ENCODE measurements around the gene PKNOX1.
"Not testable (repeated sequence)": the region's sequence is repeated elsewhere in the genome, so short reads cannot be mapped to it uniquely, and the experiment has no call there.

The PKNOX1 gene

DNA sequence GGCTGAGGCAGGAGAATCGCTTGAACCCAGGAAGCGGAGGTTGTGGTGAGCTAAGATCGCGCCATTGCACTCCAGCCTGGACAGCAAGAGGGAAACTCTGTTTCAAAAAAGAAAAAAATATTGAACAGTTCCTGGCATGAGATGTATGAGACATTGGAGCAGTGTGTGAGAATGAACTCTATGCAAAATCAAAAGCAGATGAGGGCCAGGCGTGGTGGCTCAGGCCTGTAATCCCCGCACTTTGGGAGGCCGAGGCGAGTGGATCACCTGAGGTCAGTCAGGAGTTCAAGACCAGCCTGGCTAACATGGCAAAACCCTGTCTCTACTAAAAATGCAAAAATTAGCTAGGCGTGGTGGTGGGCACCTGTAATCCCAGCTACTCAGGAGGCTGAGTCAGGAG is 6.7 kb upstream of the PKNOX1 start:
- in situ Hi-C loops (cut with MboI; ENCODE audit: low sequenced_read_pairs): not testable (repeated sequence)

DNA sequence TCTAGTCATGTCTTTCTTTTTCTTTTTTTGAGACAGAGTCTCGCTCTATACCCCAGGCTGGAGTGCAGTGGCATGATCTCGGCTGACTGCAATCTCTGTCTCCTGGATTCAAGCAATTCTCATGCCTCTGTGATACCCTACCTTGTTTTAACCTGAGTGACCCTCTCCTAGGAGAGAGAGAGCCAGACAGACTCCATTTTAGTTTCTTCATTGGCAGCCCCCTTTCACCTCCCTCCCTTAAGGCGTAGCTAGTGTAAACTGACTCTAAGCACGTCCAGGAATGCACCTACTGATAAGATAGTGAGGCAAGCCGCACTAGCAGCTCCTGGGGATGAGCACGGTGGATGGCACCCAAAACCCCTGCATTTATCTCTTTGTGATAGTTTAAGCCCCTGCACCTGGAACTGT is 5.2 kb upstream of the PKNOX1 start:
- Histone ChIP-seq H3K9me3 (no peaks in the 10 kb centered on the region), H3K36me3 (replicated peaks) (no peaks in the 10 kb centered on the region), H3K27me3 (ENCODE audit: low read depth) (no peaks in the 10 kb centered on the region), H3K4me1 (peaks cover 5% of the 10 kb centered on the region), H3K4me3 (no peak overlapping the region)
- in situ Hi-C loops (cut with MboI; ENCODE audit: low sequenced_read_pairs): no loop called here
- no peak for DNase-seq (ENCODE audit: low spot score in 2 of 2)

More for the DNA sequence above, 6.7 kb upstream of the PKNOX1 start:
- H3K4me1 ChIP-seq; H3K27me3 ChIP-seq (ENCODE audit: low read depth); DNase-seq (ENCODE audit: low spot score in 2 of 2); H3K36me3 ChIP-seq (replicated peaks); H3K4me3 ChIP-seq; H3K9me3 ChIP-seq: not testable (repeated sequence)

DNA sequence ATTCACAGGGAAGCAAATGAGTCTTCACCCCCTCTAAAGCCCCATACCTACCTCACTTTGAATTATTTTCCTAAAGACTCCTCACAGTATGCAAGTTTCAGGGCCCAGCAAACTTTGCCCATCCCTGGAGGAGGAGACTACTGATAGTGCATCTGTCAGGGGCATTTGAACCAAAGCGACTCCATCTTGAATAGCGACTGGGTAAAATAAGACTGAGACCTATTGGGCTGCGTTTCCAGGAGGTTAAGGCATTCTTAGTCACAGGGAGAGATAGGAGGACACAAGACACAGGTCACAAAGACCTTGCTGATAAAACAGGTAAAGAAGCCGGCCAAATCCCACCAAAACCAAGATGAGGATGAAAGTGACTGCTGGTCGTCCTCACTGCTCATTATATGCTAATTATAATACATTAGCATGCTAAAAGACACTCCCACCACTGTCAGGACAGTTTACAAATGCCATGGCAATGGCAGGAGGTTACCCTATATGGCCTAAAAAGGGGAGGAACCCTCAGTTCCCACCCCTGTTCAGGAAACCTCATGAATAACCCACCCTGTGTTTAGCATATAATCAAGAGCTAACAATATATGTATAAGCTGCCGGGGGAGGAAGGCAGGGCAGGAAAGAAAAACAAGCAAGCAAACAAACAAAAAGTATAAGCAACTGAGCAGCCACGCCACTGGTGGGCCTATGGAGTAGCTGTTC is 3.3 kb upstream of the PKNOX1 start:
- no peak for DNase-seq (ENCODE audit: low spot score in 2 of 2)

DNA sequence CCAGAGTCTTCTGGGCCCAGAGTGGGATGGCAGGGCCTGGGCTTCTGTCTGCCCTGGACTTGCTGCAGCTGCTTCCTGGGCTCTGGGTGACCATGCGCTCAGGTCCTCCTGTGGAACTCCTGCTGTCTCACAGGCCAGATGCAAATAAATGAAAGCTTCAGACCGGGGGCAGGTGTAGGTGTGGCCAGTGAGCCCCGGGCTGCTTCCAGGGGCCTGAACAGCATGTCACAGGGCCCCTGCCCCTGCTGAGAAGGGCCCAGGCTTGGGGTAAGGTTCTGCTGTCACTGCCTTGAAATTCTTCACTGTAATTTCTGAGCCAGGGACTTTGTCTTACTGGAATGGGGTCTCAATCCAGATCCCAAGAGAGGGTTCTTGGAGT is 2.5 kb upstream of the PKNOX1 start:
- peaks cover 3% of the 10 kb centered on the region for H3K9me3 ChIP-seq
- H3K4me1 ChIP-seq: peaks cover 13% of the 10 kb centered on the region
- in situ Hi-C loops (cut with MboI; ENCODE audit: low sequenced_read_pairs): no loop called here
- no peak for DNase-seq (ENCODE audit: low spot score in 2 of 2)
- H3K4me3 ChIP-seq: no peak overlapping the region
- no peaks in the 10 kb centered on the region for H3K27me3 ChIP-seq (ENCODE audit: low read depth)
- H3K36me3 ChIP-seq (replicated peaks): peaks cover 9% of the 10 kb centered on the region

More for the DNA sequence above, 3.3 kb upstream of the PKNOX1 start:
- peaks cover 9% of the 10 kb centered on the region for H3K4me1 ChIP-seq
- in situ Hi-C loops (cut with MboI; ENCODE audit: low sequenced_read_pairs): no loop called here
- H3K27me3 ChIP-seq (ENCODE audit: low read depth): no peaks in the 10 kb centered on the region
- H3K4me3 ChIP-seq: no peak overlapping the region
- peaks cover 3% of the 10 kb centered on the region; the same call in 1 of the 2 replicates for H3K36me3 ChIP-seq (replicated peaks)
- H3K9me3 ChIP-seq: no peaks in the 10 kb centered on the region

DNA sequence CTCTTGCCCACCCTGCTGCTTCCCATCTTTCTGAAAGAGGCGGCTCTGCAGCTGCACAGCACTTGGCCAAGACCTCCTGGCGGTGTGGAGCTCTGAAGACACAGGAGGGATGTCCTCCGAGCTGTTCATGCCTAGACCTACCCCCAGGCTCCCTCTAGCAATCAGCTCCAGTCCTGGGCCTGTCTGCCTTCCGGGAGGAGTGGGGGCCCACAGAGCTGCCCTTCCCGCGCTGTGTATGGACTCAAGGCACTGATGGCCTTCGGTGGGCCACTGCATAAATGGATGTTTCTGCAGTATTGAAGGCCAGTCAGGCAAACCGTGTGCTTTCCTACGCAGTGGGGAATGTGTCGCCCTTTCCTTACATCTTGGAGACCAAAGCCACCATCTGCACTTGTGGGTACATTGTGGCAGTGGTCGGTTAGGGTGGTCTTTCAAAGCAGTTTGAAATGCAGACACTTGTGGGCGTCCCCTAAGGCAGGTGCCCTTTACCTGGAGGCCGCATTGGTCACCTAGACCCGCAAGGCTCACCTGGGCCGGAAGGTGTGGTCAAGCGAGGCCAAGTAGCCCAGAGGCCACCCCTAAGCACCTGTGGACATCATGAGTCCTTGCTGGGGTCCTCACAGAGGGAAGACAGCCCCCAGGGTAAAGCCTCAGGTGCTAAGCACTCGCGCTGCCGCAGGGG is 912 bp upstream of the PKNOX1 start:
- peak overlapping the region; percentile 34 for H3K4me3 ChIP-seq
- peaks cover 13% of the 10 kb centered on the region for H3K4me1 ChIP-seq
- H3K9me3 ChIP-seq: peaks cover 6% of the 10 kb centered on the region
- no peak for DNase-seq (ENCODE audit: low spot score in 2 of 2)
- peaks cover 9% of the 10 kb centered on the region for H3K36me3 ChIP-seq (replicated peaks)
- in situ Hi-C loops (cut with MboI; ENCODE audit: low sequenced_read_pairs): no loop called here
- H3K27me3 ChIP-seq (ENCODE audit: low read depth): no peaks in the 10 kb centered on the region

DNA sequence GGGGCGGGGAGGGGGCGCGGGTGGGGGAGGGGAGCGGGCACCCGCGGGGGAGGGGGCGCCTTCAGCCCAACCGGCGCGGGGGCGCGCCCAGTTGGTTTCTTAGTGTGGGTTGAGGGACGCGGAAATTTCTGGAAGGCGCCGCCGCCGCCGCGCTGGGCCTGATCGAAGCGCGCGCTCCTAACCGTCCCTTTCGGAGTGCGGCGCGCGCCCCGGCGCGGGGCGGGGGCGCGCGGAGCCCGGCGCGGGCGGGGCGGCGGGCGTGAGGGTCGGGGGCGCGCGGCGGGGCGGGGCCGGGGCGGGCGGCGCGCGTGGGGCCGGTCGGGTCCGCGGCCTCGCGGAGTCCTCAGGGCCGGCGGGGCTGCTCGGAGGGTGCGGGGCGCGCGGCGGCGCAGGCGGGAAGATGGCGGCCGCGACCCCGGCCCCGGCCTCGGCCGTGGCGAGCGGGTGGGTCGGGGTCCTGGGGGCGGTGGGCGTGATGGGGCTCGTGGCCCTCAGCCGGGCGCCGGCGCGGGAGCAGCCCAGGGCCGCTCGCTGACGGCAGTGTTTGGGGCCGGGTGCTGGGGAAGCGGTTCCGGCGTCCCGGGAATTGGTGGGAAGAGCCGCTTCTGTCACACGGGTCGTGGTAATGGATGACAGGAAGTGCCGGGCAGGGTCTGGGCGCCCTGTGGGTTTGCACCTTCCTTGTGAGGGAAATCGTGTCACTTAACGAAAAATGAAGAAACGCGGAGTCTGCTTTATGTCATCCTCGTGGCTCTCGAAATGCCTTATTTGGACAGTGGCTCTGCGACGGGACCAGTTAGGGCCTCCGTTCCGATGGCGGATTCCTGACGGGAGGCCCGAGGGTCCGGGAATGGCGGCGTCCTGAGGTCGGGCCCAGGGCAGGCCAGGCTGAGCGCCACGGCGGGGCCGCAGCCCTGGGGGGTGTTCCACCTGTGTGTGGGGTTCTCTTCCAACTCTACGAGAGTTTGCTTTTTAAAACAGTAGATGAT is 764 bp downstream of the PKNOX1 start:
- no peaks in the 10 kb centered on the region for H3K27me3 ChIP-seq (ENCODE audit: low read depth)
- H3K36me3 ChIP-seq (replicated peaks): peaks cover 9% of the 10 kb centered on the region
- peaks cover 13% of the 10 kb centered on the region for H3K4me1 ChIP-seq
- peak overlapping the region; percentile 64 for H3K4me3 ChIP-seq
- peaks cover 6% of the 10 kb centered on the region for H3K9me3 ChIP-seq
- peak in 1 of 2 experiments; percentile 68 for DNase-seq (ENCODE audit: low spot score in 2 of 2)
- in situ Hi-C loops (cut with MboI; ENCODE audit: low sequenced_read_pairs): no loop called here

DNA sequence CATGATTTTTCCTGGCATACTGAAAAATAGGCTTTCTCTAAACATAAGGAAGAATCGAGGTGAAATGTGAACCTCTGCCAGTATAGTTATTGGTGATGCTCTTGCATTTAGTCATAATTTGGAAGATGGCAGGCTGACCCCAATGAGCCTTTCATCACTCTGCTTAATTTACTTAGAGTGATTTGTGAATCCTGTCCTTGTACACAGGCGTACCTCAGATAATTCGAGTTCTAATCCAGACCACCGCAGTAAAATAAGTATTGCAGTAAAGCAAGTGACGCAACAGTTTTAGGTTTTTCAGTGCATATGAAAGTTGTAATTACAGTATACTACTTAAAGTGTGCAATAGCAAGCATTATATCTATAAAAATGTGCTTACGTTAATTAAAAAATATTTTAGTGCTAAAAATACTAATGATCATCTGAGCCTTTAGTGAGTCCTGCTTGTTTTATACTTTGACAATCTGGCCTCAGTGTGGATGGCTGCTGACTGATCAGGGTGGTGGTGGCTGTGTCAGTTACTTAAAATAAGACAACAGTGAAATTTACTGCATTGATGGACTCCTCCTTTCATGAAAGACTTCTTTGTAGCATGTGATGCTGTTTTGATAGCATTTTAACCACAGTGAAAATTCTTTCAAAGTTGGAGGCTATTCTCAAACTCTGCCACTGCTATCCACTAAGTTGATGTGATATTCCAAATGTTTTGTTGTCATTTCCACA is 1.7 kb downstream of the PKNOX1 start:
- Histone ChIP-seq H3K9me3 (peaks cover 6% of the 10 kb centered on the region), H3K4me3 (peak overlapping the region; percentile 64), H3K4me1 (peaks cover 13% of the 10 kb centered on the region), H3K27me3 (ENCODE audit: low read depth) (no peaks in the 10 kb centered on the region), H3K36me3 (replicated peaks) (peaks cover 9% of the 10 kb centered on the region)
- in situ Hi-C loops (cut with MboI; ENCODE audit: low sequenced_read_pairs): no loop called here
- DNase-seq (ENCODE audit: low spot score in 2 of 2): no peak

DNA sequence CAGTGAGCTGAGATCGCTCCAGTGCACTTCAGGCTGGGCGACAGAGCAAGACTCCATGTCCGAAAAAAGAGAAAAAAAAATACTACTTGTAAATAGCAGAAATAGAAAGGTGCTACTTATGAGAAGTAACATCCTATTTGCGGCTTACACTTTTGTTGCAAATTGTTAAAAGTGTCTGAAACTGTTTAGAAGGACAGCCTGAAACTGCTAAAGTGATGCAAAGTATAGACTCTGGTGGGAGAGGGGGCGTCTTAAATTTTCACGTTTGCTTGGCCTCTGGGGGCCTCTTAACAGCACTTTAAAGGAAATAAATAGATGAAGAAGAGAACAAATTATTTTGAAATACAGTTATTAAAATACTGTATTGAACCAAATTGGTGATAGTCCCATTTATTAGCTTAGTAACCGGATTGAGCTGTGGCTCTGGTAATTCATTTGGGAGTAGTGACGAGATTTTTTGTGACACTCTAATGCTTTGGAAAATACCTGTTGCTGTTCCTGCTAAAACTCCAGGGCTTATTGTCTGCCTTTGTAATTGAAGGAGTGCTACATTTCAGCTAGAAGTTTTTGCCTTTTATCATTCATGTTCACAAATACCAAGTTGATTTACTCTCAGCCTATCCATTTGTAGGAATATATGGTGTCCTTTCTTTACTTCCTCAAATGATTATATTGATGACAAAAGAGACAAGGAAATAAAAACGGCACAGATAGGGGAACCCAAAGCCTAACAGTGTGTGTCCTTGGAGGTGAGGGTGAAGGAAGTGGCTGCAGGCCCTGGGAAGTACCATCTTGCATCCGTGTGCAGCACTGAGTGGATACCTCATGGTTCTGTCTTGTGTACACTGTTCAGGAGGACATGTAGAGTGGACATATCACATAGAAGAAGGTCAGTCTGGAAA is 6.2 kb downstream of the PKNOX1 start:
- Histone ChIP-seq H3K4me3 (no peak overlapping the region), H3K36me3 (replicated peaks) (peaks cover 7% of the 10 kb centered on the region), H3K4me1 (peaks cover 14% of the 10 kb centered on the region), H3K27me3 (ENCODE audit: low read depth) (no peaks in the 10 kb centered on the region), H3K9me3 (peaks cover 6% of the 10 kb centered on the region)
- in situ Hi-C loops (cut with MboI; ENCODE audit: low sequenced_read_pairs): no loop called here
- no peak for DNase-seq (ENCODE audit: low spot score in 2 of 2)

DNA sequence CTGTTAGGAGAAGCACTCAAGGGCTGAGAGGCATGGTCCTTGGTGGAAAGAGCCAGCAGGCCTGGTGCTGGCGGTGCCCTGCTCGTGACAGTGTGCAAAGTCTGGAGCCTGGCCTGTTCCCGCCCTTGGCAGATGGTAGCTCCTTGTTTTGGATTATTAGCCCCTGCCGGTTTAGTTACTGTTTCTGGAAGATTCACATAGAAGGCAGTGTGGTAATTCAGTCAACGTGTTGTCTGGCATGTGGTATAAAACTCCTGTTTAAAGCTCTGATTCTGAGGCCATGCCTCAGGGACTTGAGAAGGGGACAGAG is 6.8 kb downstream of the PKNOX1 start:
- no peak for DNase-seq (ENCODE audit: low spot score in 2 of 2)
- Histone ChIP-seq H3K27me3 (ENCODE audit: low read depth) (no peaks in the 10 kb centered on the region), H3K9me3 (peaks cover 6% of the 10 kb centered on the region), H3K4me1 (peaks cover 9% of the 10 kb centered on the region), H3K4me3 (no peak overlapping the region), H3K36me3 (replicated peaks) (peaks cover 6% of the 10 kb centered on the region)
- in situ Hi-C loops (cut with MboI; ENCODE audit: low sequenced_read_pairs): no loop called here

DNA sequence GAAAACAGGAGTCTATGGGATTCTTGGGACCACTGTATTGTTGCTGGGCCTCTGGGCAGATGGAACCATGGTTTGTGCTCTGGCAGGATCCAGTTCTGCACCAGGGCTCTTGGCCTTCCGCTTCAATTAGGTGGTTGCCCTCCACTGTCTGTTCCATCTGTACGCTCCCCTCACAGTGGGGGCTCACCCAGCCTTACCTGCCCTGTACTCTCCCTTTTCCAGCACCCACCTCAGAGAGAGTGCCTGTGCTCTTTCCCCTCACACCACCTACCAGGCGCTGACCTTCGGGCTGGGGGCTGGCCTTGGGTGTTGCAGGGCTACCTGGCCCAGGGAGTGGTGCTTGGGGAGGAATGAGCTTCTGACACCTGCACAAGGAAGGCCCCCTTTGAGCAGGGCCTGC is 7.5 kb downstream of the PKNOX1 start:
- Histone ChIP-seq H3K9me3 (peaks cover 4% of the 10 kb centered on the region), H3K36me3 (replicated peaks) (no peaks in the 10 kb centered on the region; the same call in 1 of the 2 replicates), H3K4me3 (no peak overlapping the region), H3K27me3 (ENCODE audit: low read depth) (no peaks in the 10 kb centered on the region), H3K4me1 (peaks cover 6% of the 10 kb centered on the region)
- in situ Hi-C loops (cut with MboI; ENCODE audit: low sequenced_read_pairs): no loop called here
- no peak for DNase-seq (ENCODE audit: low spot score in 2 of 2)

DNA sequence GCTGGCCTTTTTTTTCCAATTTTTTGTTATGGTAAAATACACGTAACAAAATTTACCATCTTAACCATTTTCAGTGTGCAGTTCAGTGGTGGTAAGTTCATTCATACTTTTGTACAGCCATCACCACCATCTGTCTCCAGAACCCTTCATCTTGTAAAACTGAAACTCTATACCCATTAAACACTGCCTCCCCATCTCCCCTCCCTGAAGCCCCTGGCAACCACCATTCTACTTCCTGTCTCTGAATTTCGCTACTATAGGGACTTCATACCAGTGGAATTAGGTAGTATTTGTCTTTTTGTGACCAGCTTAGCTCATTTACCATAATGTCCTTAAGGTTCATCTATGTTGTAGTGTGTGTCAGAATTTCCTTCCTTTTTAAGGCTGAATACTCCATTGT is 8.7 kb downstream of the PKNOX1 start:
- no peaks in the 10 kb centered on the region for H3K9me3 ChIP-seq
- no peaks in the 10 kb centered on the region for H3K27me3 ChIP-seq (ENCODE audit: low read depth)
- H3K4me1 ChIP-seq: peaks cover 6% of the 10 kb centered on the region
- DNase-seq (ENCODE audit: low spot score in 2 of 2): no peak
- H3K36me3 ChIP-seq (replicated peaks): no peaks in the 10 kb centered on the region
- H3K4me3 ChIP-seq: no peak overlapping the region
- in situ Hi-C loops (cut with MboI; ENCODE audit: low sequenced_read_pairs): no loop called here

DNA sequence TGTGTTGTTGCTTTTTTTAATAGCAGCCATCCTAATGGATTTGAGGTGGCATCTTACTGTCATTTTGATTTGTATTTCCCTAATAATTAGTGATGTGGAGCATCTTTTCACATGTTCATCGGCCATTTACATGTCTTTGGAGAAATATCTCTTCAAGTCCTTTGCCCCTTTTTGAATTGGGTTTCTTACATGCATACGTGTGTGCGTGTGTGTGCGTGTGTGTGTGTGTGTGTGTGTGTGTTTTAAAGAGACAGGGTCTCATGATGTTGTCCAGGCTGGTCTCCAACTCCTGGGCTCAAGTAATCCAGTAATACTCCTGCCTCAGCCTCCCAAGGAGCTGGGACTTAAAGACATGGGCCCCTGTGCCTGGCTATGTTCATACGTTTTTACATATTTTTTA is 9.5 kb downstream of the PKNOX1 start:
- Histone ChIP-seq H3K27me3 (ENCODE audit: low read depth) (no peaks in the 10 kb centered on the region), H3K9me3 (no peaks in the 10 kb centered on the region), H3K4me3 (no peak overlapping the region), H3K4me1 (peaks cover 6% of the 10 kb centered on the region), H3K36me3 (replicated peaks) (no peaks in the 10 kb centered on the region)
- in situ Hi-C loops (cut with MboI; ENCODE audit: low sequenced_read_pairs): no loop called here
- no peak for DNase-seq (ENCODE audit: low spot score in 2 of 2)
